Testis (tissue), 2 donors: ENCODE measurements around the gene DAD1.

ENCODE experiments used
- POLR2A ChIP-seq: fragments of 450-650 bp; IDR thresholded peaks from one replicate; pipeline ENCODE4 v1.6.1; 2017; ENCODE audit warnings: antibody characterized with exemption, mild to moderate bottlenecking, moderate library complexity
- TF ChIP-seq, protein P1 (sequence below), 3 experiments: fragments of 450-650 bp in 2 of 3; fragments of 200-600 bp in 1 of 3; sonication (generic) in 1 of 3; IDR thresholded peaks; one replicate each; pipeline ENCODE4 v1.5.1; 2016 to 2019; ENCODE audit warnings: antibody characterized with exemption in 3 of 3, mild to moderate bottlenecking in 2 of 3, moderate library complexity in 1 of 3

DNA sequence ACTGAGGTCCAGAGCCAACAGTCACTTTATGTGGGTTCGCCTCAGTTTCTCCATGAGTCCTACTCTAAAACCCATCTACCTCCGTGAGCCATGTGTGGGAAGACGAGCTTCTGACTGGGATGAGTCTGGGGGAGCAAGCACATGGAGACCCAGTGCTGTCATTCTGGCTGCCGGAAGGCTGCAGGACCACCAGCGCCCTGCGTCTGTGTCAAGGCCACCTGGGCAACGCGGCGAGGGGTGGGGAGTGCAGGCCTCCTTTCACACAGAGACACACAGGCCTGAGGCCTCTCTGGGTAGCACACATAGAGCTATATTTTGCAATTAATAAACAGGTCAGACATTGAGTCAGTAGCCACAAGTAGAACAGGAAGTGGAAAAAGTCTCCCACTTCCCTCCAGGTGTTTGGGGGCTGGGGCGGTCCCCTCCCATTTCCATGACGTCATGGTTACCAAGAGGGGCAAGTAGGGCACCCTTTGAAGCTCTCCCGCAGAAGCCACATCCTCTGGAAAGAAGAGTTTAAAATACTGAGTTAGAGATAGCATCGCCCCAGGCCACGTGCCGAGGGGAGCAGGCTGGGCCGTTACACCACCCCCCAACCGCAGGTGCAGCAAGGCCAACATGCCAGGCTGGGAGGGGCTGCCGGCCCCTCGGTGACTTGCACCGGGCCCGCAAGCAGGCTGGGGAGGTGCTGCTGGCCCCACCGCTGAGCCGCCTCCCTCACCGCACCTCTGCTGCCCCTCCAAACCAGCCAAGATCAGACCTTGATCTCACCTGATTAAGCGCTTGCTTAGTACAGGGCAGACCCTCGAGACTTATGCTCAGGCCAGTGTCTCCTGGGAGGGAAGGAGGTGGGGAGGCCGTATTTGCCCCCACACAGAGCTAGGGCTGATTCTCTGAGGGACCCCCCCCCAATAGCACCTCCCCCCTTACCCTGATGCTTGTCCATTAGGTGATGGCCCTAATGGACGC, 32.7 kb downstream of the DAD1 start:
- TF ChIP-seq POLR2A, result no peak
- TF ChIP-seq, protein P1, sequence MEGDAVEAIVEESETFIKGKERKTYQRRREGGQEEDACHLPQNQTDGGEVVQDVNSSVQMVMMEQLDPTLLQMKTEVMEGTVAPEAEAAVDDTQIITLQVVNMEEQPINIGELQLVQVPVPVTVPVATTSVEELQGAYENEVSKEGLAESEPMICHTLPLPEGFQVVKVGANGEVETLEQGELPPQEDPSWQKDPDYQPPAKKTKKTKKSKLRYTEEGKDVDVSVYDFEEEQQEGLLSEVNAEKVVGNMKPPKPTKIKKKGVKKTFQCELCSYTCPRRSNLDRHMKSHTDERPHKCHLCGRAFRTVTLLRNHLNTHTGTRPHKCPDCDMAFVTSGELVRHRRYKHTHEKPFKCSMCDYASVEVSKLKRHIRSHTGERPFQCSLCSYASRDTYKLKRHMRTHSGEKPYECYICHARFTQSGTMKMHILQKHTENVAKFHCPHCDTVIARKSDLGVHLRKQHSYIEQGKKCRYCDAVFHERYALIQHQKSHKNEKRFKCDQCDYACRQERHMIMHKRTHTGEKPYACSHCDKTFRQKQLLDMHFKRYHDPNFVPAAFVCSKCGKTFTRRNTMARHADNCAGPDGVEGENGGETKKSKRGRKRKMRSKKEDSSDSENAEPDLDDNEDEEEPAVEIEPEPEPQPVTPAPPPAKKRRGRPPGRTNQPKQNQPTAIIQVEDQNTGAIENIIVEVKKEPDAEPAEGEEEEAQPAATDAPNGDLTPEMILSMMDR (IDR thresholded peaks at IDR 0.05), result no peak
